NCI-H2029 (cell line): ENCODE data around the gene DPY19L2.
"Not testable (repeated sequence)": the region's sequence is repeated elsewhere in the genome, so short reads cannot be mapped to it uniquely, and the experiment has no call there.

ENCODE experiments used
- DNase-seq: peaks from one replicate; lab custom pipeline; 2025; lab: John Stamatoyannopoulos, UW

The DPY19L2 gene

DNA sequence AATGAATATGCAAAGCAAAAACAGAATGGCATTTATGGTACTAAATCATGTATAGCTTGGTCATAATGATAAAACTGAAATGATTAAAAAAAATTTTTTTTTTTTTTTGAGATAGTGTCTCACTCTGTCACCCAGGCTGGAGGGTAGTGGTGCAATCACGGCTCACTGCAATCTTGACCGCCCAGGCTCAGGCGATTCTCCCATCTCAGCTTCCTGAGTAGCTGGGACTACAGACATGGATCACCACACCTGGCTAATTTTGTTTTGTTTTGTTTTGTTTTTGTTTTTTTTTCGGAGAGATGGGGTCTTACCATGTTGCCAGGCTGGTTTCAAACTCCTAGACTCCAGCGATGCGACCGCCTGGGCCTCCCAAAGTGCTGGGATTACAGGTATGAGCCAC, 138.7 kb downstream of the DPY19L2 start:
- not testable (repeated sequence) for DNase-seq

DNA sequence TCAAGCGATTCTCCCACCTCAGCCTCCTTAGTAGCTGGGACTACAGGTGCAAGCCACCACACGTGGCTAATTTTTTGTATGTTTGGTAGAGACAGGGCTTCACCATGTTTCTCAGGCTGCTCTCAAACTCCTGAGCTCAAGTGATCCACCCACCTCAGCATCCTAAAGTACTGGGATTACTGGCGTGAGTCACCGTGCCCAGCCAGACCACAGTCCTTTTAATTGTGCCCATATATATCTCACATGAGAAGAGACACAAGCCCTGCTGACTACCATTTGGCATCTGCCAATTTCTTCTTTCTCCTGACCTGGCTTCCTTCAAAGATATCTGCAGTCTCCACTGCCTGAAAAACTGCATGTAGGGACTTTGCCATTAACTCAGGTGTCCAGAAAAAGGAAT, 142.5 kb downstream of the DPY19L2 start:
- DNase-seq, result no peak

DNA sequence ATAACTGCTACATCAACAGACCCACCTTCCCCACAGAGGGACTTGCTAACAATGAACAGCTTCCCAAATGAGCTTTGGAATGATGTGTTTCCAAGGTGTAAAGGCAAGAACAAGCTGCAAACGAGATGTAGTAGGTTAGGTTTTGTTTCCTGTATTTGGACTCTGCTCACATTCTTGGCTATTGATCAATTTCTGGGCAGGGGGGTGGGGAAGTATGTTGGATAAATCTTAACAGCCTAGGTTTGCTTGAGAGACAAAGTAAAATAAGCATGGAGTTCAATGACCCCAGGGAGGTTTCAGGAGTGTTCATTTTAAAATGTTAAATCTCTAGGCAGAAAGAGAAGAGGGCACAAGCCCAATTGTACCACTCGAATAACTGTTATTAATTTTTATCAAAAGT, 146.6 kb downstream of the DPY19L2 start:
- no peak for DNase-seq
